ENCODE data around the gene PRMT6. TPM values are rescaled to one million over a fixed set of nuclear protein-coding genes. Genes with fewer than 3 reads are reported as not detected.

The PRMT6 gene
- total RNA-seq, 1 experiment from 2014 or later: 11.5 TPM

DNA sequence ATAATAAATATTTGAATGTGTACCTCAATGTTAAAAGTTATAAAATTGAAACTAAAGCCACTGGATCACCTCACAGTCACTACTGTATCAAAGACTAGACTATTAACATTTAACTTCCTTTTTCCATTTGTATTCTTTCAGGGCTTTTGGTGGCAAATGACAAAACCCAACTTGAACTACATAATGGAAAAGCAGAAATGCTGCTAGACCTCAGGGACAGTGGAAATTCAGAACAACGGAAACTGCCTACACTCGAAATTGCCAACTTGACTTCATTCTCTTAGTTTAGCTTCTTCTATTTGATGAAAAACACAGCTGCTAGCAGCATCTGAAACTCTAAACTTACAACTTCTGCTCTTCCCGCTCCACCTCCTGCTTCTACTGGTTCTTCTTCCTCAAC is 49.4 kb downstream of the PRMT6 start:
- Mint-ChIP-seq H3K27me3 (ENCODE audit: insufficient read depth, unreplicated experiment) (peaks cover 4% of the 10 kb centered on the region), H3K36me3 (ENCODE audit: insufficient read depth, unreplicated experiment) (no peaks in the 10 kb centered on the region), H3K4me1 (ENCODE audit: low read depth, unreplicated experiment) (no peaks in the 10 kb centered on the region), H3K4me3 (ENCODE audit: unreplicated experiment) (no peak overlapping the region), H3K27ac (ENCODE audit: unreplicated experiment) (no peak overlapping the region), H3K9me3 (ENCODE audit: unreplicated experiment) (no peaks in the 10 kb centered on the region)
- ChIA-PET POLR2A (no interaction called here), CTCF (no interaction called here)
- Histone ChIP-seq H3K4me3 (ENCODE audit: low read depth, low read length) (no peak overlapping the region), H3K4me1 (no peaks in the 10 kb centered on the region), H3K9me3 (no peaks in the 10 kb centered on the region), H3K27me3 (replicated peaks; ENCODE audit: control insufficient read depth, insufficient read depth, low read length) (no peaks in the 10 kb centered on the region), H3K36me3 (ENCODE audit: control insufficient read depth, insufficient read depth, low read length) (no peaks in the 10 kb centered on the region)
- no TSS peak for BruUV-seq (replicated peaks)
- intact Hi-C loops (cut with micrococcal nuclease; ENCODE audit: unreplicated experiment): no loop called here
- no peak for DNase-seq
- TF ChIP-seq, protein P1, sequence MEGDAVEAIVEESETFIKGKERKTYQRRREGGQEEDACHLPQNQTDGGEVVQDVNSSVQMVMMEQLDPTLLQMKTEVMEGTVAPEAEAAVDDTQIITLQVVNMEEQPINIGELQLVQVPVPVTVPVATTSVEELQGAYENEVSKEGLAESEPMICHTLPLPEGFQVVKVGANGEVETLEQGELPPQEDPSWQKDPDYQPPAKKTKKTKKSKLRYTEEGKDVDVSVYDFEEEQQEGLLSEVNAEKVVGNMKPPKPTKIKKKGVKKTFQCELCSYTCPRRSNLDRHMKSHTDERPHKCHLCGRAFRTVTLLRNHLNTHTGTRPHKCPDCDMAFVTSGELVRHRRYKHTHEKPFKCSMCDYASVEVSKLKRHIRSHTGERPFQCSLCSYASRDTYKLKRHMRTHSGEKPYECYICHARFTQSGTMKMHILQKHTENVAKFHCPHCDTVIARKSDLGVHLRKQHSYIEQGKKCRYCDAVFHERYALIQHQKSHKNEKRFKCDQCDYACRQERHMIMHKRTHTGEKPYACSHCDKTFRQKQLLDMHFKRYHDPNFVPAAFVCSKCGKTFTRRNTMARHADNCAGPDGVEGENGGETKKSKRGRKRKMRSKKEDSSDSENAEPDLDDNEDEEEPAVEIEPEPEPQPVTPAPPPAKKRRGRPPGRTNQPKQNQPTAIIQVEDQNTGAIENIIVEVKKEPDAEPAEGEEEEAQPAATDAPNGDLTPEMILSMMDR (IDR thresholded peaks at IDR 0.05; ENCODE audit: insufficient read depth in 1 of 2, low read depth in 1 of 2, low read length in 1 of 2, severe bottlenecking in 1 of 2, unreplicated experiment in 1 of 2): no peak

Other genes starting within 250 kb of the PRMT6 start
- not detected in 2 replicates for gene NTNG1, start 84.4 kb downstream of the PRMT6 start, total RNA-seq (2022)